NCI-H2227 treated with DMSO at 0.1 percent for 48 hours (cell line): ENCODE results near the gene INKA2.

Experiments used
- DNase-seq: peaks from one replicate; lab custom pipeline; 2025; lab: John Stamatoyannopoulos, UW

Gene INKA2

GRCh38 chr1:111733183-111733991 lies 5.8 kb downstream of the INKA2 start:
- DNase-seq = no peak

DNA sequence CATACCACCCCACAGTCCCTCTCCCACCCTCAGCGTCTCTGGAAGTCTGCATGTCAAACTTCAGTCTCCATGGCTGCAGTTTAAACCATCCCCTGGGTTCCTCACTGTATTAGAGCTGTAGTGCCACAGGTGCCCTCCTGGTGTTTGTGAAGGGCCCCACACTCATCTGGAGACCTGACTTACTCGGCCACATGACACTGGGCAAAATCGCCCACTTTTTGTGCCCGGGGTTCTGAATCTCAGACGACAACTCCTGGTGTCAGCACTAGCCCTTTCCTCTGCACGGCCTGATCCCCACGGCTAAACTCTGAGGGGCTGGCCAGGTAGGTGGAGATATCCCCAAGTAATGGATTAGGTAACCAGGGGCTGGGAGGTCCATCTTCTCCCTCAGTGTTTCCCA lies 6.5 kb downstream of the INKA2 start:
- DNase-seq = no peak

DNA sequence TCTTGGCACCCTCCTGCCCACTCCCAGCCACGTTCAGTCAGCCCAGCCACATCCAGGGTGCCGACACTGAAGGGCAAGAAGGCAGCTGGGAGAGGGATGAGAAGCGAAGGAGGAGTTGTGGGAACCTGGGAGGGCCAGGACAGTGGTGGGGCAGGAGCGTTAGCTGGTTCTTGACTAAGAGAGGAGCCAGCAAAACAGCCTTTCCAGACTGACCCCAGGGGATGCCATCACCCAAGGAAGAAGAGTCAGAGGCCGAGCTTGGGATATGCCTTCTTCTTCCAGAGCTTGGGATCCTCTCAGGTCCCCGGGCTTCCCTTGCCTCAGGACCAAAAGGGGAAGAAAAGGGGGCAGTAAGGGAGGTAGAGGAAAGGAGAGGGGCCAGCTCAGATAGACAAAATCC lies 7.2 kb downstream of the INKA2 start:
- DNase-seq = no peak

GRCh38 chr1:111730706-111731105 lies 8.5 kb downstream of the INKA2 start:
- DNase-seq = no peak

- no peak for DNase-seq
Measured at GRCh38 chr1:111729946-111730681, 9.1 kb downstream of the INKA2 start.

DNA sequence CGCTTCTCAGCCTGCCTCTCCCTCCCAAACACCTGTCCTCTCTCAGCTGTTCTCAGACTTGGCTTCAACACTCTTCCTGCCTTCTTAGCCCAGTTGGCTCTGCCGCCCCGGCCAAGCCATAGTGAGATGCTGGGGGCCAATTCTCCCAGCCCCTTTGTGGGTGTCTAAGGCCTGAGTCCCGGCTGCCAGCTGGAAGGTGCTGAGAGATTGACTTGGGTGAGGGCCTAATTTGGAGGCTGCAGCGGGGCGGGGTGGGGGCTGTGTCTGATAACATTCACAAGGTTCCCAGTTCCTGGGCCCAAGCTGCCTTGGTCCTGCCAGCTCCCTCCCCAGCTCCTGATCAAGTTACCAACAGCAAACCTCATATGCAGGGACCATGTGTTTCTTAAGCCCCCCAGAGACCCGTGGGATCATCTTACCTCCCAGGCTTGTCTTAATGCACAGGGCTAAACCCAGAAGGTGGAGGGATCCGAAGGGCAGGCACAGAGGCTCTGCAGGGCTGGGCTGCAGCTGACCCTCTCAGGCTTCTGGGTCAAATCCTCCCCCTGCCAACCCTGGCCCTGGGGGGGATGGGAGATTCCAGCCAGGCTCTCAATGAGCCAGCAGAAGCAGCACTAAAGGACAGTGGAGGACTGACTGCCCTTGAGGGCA lies 9.8 kb downstream of the INKA2 start:
- no peak for DNase-seq

GRCh38 chr1:111727056-111727455 lies 12.1 kb downstream of the INKA2 start:
- no peak for DNase-seq

DNA sequence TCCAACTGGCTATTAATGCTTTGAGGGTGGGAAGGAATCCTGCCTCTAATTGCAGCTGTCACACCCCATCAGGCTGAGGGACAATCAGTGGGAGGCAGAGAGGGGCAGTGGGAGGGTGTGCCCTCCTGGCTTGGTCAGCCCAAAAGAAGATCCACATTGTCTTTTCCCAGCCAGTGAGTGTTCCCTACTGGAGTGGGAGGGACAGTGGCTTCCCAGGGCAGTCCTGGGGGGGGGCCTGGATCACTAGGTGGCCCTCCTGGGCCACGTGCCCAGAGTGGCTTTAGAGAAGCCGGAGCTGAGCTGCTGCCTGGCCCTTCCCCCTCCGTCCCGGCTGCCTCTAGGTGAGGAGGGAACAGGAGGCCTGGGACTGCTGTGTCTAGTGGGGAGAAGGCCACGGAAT lies 14.0 kb downstream of the INKA2 start:
- DNase-seq = peak; percentile 52

- DNase-seq = no peak
Measured at GRCh38 chr1:111723871-111724270, 15.3 kb downstream of the INKA2 start.

- DNase-seq = no peak
Measured at GRCh38 chr1:111723091-111723806, 15.9 kb downstream of the INKA2 start.

DNA sequence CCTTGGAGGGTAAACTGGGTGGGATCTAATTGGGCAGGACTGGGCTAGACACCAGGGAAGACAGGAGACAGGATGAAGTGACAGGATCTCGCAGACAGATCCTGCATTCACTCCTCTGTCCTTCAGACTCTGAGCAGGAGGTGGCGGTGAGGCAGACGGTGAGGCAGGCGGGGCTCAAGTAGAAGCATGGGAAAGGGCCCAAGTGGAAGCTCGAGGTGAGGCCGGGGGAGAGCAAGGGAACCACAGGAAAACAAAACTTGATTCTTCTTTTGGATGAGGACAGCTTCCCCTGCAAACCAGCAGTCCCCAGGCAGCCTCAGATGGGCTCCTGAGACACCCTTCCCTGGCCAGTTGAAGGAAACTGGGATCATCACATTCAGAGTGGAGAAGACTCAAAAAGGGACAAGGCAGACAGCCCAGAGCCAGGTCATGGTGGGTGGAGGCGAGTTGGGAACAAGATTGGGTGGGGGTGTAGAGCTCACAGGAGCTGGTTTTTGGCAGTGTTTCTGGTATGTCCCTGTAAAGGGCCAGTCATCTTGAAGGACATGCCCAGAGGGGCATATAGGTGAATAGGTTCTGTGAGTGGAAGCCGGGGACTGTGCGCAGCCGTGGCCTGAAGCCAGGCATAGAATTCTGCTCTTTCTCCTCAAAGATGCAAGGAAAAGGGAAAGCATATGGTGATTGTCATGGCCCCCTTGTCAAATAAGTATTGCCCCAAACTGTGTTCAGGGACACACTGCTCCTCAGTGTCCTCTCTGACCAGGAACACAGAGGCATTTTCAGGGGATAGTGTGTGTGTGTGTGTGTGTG lies 18.0 kb downstream of the INKA2 start:
- no peak for DNase-seq

GRCh38 chr1:111720274-111720976 lies 18.8 kb downstream of the INKA2 start:
- no peak for DNase-seq

- DNase-seq = no peak
Measured at GRCh38 chr1:111719674-111720132, 19.5 kb downstream of the INKA2 start.

- DNase-seq = no peak
Measured at GRCh38 chr1:111719135-111719534, 20.1 kb downstream of the INKA2 start.

GRCh38 chr1:111717450-111717849 lies 21.7 kb downstream of the INKA2 start:
- no peak for DNase-seq

DNA sequence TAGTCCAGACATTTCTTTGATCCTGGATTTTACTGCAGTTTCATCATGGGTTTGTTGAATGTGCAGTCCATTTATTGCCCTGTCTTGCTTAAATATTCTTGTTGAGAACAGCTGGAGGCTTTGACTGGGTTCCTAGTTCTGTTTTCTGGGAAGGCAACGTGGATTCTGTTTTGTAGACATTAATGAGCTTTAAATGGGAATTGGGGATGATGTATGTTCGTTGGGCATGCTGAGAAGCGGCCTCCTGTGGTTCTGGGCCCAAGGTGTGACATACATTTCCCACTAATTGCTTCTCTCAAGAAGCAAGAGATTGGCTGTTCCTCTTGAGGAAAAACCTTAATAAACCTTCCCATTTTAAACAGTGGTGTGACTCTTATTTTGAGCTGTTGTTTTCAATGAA lies 22.9 kb downstream of the INKA2 start:
- no peak for DNase-seq

GRCh38 chr1:111709986-111710385 lies 29.2 kb downstream of the INKA2 start:
- DNase-seq = no peak

DNA sequence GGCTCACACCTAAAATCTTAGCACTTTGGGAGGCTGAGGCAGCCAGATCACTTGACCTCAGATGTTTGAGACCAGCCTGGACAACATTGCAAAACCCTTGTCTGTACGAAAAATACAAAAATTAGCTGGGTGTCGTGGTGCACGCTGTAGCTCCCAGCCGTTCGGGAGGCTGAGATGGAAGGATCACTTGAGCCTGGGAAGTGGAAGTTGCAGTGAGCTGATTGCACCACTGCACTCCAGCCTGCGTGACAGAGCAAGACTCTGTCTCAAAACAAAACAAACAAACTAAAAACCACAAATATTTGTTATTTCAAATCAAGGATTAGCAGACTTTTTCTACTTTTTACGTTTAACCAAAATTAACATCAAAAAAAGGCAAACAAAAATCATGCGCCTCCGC lies 31.3 kb downstream of the INKA2 start:
- DNase-seq = no peak

DNA sequence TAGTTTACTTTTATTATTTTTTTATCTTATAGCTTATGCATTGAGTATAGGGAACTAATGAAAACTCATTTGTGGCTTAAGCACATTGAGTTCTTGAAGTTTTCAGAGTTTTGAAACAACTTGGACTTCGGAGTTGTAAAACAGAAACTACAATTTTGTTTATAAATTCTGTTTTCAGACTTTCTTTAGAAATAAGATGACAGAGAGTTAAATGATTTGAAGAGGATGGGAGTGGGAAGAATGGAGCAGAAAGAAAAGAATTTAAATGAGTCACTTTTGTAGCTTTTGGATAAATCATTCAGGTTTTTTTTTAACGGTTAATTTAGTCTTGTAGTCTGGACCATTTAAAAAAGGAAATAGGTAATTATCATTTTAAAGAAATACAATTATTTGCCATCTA lies 32.3 kb downstream of the INKA2 start:
- no peak for DNase-seq

GRCh38 chr1:111705841-111706240 lies 33.4 kb downstream of the INKA2 start:
- DNase-seq = no peak

- DNase-seq = no peak
Measured at GRCh38 chr1:111704776-111705175, 34.4 kb downstream of the INKA2 start.
